CD4-positive, alpha-beta T cell (primary cell): ENCODE measurements around the gene DDRGK1. TPM values are rescaled to one million over a fixed set of nuclear protein-coding genes. Genes with fewer than 3 reads are reported as not detected.
"Not testable (repeated sequence)": the region's sequence is repeated elsewhere in the genome, so short reads cannot be mapped to it uniquely, and the experiment has no call there.

ENCODE experiments used
- ATAC-seq: fragments of 200-7000 bp; cut with Tn5 transposase; one replicate; pipeline ENCODE4 v1.10.0; 2022; ENCODE audit warnings: mild to moderate bottlenecking; ENCODE audit not compliant: poor library complexity
- CTCF ChIA-PET: fragments of 350-600 bp; sonication (Branson Sonifier 250); formaldehyde crosslinking; loops from one replicate; lab custom pipeline; 2021; ENCODE audit warnings: antibody characterized with exemption, inconsistent platforms; lab: Charles Lee
- POLR2A ChIA-PET: fragments of 350-600 bp; sonication (Branson Sonifier 250); formaldehyde crosslinking; loops from one replicate; lab custom pipeline; 2021; ENCODE audit warnings: antibody characterized with exemption, inconsistent platforms; lab: Charles Lee
- DNase-seq, 14 experiments: peaks; one replicate each; pipeline ENCODE4 v3.0.0-alpha.2; 2013 to 2020; ENCODE audit warnings: mixed read lengths in 2 of 14
- H3K27ac ChIP-seq, 2 donors: one replicate each; pipeline versions ENCODE4 v1.5.1 to v1.7.0; 2013; ENCODE audit warnings: low read length in 2 of 2, low read depth in 1 of 2, mild to moderate bottlenecking in 1 of 2
- H3K27me3 ChIP-seq, 2 experiments: 1 replicate in 1 of 2; 2 replicates in 1 of 2; pipeline versions ENCODE4 v1.6.1 to v1.7.0; 2013; ENCODE audit warnings: low read length in 2 of 2, control low read depth in 1 of 2, mild to moderate bottlenecking in 1 of 2, moderate library complexity in 1 of 2; ENCODE audit not compliant: insufficient read depth in 2 of 2, control insufficient read depth in 1 of 2
- H3K36me3 ChIP-seq: one replicate; pipeline ENCODE4 v1.6.1; 2013; ENCODE audit warnings: low read length, control low read depth; ENCODE audit not compliant: insufficient read depth
- H3K4me1 ChIP-seq: one replicate; pipeline ENCODE4 v1.6.1; 2013; ENCODE audit warnings: low read length, control low read depth; ENCODE audit not compliant: insufficient read depth
- H3K4me3 ChIP-seq: one replicate; pipeline ENCODE4 v1.5.1; 2013; ENCODE audit warnings: mild to moderate bottlenecking, low read length, moderate library complexity
- H3K9me3 ChIP-seq, 2 experiments: 1 replicate in 1 of 2; 2 replicates in 1 of 2; pipeline versions ENCODE4 v1.6.1 to v1.7.0; 2013; ENCODE audit warnings: low read length in 2 of 2, mild to moderate bottlenecking in 2 of 2, control low read depth in 1 of 2, moderate library complexity in 1 of 2; ENCODE audit not compliant: control insufficient read depth in 1 of 2, insufficient read depth in 1 of 2
- H3K27ac Mint-ChIP-seq: one replicate; pipeline ENCODE4 v1.8.0; 2020; ENCODE audit warnings: mixed read lengths
- H3K27me3 Mint-ChIP-seq: one replicate; pipeline ENCODE4 v1.8.0; 2021; ENCODE audit warnings: mixed read lengths
- H3K36me3 Mint-ChIP-seq: one replicate; pipeline ENCODE4 v1.8.0; 2021; ENCODE audit warnings: low read depth, mixed read lengths
- H3K4me1 Mint-ChIP-seq: one replicate; pipeline ENCODE4 v1.8.0; 2021; ENCODE audit warnings: low read depth, mixed read lengths
- H3K4me3 Mint-ChIP-seq: one replicate; pipeline ENCODE4 v1.8.0; 2020; ENCODE audit warnings: mild to moderate bottlenecking, mixed read lengths
- H3K9me3 Mint-ChIP-seq: one replicate; pipeline ENCODE4 v1.8.0; 2020; ENCODE audit warnings: mixed read lengths
- intact Hi-C, 2 experiments: fragments of 100-400 bp; cut with DNase I in 1 of 2; cut with micrococcal nuclease in 1 of 2; formaldehyde crosslinking; loops; one replicate each; pipeline versions ENCODE4 v1.15.1 to v1.9.0; 2023 to 2025; cut with DNase I, micrococcal nuclease
- total RNA-seq, 174 experiments: library from RNA in 2 of 174; stranded (reverse) in 2 of 174; gene quantifications; one replicate each; pipeline ENCODE4 v1.2.3 and lab custom pipeline; 2021 to 2026
- TF ChIP-seq, protein P1 (sequence below): fragments of 200-600 bp; IDR thresholded peaks from one replicate; pipeline ENCODE4 v1.8.0; 2022; ENCODE audit warnings: antibody characterized with exemption, mild to moderate bottlenecking

Gene DDRGK1
- total RNA-seq, 2 experiments from 2014 or later, result 40.7 to 43.4 TPM

DNA sequence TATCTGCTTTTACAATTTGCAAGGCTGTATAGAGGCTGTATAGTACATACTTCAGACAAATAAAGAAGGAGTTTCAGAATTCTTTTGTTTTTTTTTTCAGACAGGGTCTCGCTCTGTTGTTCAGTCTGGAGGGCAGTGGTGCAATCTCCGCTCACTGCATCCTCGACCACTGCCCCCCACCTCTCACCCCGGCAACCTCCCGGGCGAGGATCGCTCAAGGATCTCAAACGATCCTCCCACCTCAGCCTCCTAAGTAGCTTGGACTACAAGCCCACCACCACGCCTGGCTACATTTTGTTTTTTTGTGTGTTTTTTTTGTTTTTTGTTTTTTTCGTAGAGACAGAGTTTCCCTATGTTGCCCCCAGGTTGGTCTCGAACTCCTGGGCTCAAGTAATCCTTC lies 46.7 kb downstream of the DDRGK1 start:
- CTCF ChIA-PET, result interaction anchor here (0.7 to 2.5 kb wide), 5 partner anchors 9 to 88 kb away, joined by 3 to 10 read pairs (median 4); partner anchors contain the start of gene LZTS3
- Mint-ChIP-seq H3K9me3 (no peaks in the 10 kb centered on the region), H3K4me3 (peak overlapping the region; percentile 87), H3K4me1 (peaks cover 67% of the 10 kb centered on the region), H3K27ac (peak overlapping the region; percentile 94), H3K36me3 (peaks cover 49% of the 10 kb centered on the region), H3K27me3 (no peaks in the 10 kb centered on the region)
- peak overlapping the region in 1 of 2 donors; percentile 54 for H3K27ac ChIP-seq
- DNase-seq (no peak), ATAC-seq (peak; percentile 11)
- peaks cover 7% of the 10 kb centered on the region for H3K36me3 ChIP-seq
- no peaks in the 10 kb centered on the region for H3K27me3 ChIP-seq
- peak overlapping the region; percentile 97 for H3K4me3 ChIP-seq
- TF ChIP-seq, protein P1, sequence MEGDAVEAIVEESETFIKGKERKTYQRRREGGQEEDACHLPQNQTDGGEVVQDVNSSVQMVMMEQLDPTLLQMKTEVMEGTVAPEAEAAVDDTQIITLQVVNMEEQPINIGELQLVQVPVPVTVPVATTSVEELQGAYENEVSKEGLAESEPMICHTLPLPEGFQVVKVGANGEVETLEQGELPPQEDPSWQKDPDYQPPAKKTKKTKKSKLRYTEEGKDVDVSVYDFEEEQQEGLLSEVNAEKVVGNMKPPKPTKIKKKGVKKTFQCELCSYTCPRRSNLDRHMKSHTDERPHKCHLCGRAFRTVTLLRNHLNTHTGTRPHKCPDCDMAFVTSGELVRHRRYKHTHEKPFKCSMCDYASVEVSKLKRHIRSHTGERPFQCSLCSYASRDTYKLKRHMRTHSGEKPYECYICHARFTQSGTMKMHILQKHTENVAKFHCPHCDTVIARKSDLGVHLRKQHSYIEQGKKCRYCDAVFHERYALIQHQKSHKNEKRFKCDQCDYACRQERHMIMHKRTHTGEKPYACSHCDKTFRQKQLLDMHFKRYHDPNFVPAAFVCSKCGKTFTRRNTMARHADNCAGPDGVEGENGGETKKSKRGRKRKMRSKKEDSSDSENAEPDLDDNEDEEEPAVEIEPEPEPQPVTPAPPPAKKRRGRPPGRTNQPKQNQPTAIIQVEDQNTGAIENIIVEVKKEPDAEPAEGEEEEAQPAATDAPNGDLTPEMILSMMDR, result no peak
- POLR2A ChIA-PET, result interaction anchor here (0.6 to 2.4 kb wide), 13 partner anchors 9 to 104 kb away, joined by 3 to 13 read pairs (median 5); partner anchors contain the start of genes ITPA, LZTS3 and SLC4A11
- intact Hi-C loops, result loop anchor here (2.0 to 5.0 kb wide), 4 partner anchors 17 to 81 kb away; no protein-coding TSS in a partner anchor
- H3K4me1 ChIP-seq, result peaks cover 42% of the 10 kb centered on the region
- no peaks in the 10 kb centered on the region for H3K9me3 ChIP-seq

- ChIA-PET CTCF (interaction anchor here (0.7 to 2.5 kb wide), 6 partner anchors 8 to 88 kb away, joined by 3 to 10 read pairs (median 4); partner anchors contain the start of gene LZTS3), POLR2A (interaction anchor here (0.7 to 2.4 kb wide), 12 partner anchors 8 to 104 kb away, joined by 3 to 13 read pairs (median 6); partner anchors contain the start of genes ITPA, LZTS3 and SLC4A11)
- ATAC-seq, result peak; percentile 85
- Histone ChIP-seq H3K4me1 (peaks cover 46% of the 10 kb centered on the region), H3K9me3 (no peaks in the 10 kb centered on the region), H3K27ac (peak overlapping the region; percentile 47 to 48), H3K4me3 (peak overlapping the region; percentile 97), H3K27me3 (no peaks in the 10 kb centered on the region), H3K36me3 (peaks cover 7% of the 10 kb centered on the region)
- TF ChIP-seq, protein P1, result no peak
- DNase-seq, result peak in 4 of 14 experiments; percentile 30 to 71 (median 61)
- intact Hi-C loops, result loop anchor here (2.0 to 5.0 kb wide), 3 partner anchors 34 to 80 kb away; no protein-coding TSS in a partner anchor
- Mint-ChIP-seq H3K27me3 (no peaks in the 10 kb centered on the region), H3K4me3 (peak overlapping the region; percentile 87), H3K4me1 (peaks cover 75% of the 10 kb centered on the region), H3K9me3 (no peaks in the 10 kb centered on the region), H3K36me3 (peaks cover 56% of the 10 kb centered on the region), H3K27ac (peak overlapping the region; percentile 94)
These were observed 47.5 kb downstream of the DDRGK1 start for GRCh38 chr20:3156811-3157619.

- peak overlapping the region; percentile 39 for H3K27ac Mint-ChIP-seq
- peaks cover 31% of the 10 kb centered on the region for H3K36me3 ChIP-seq
- CTCF ChIA-PET, DNase-seq, intact Hi-C loops, H3K4me3 Mint-ChIP-seq, H3K27ac ChIP-seq, H3K27me3 Mint-ChIP-seq, ATAC-seq, H3K9me3 ChIP-seq, POLR2A ChIA-PET, H3K9me3 Mint-ChIP-seq, H3K4me3 ChIP-seq, H3K27me3 ChIP-seq: not testable (repeated sequence)
- H3K4me1 ChIP-seq, result peaks cover 20% of the 10 kb centered on the region
- peaks cover 77% of the 10 kb centered on the region for H3K36me3 Mint-ChIP-seq
- peaks cover 81% of the 10 kb centered on the region for H3K4me1 Mint-ChIP-seq
These were observed 52.3 kb downstream of the DDRGK1 start for GRCh38 chr20:3152057-3152644.
